Neuronal stem cell (in vitro differentiated cells): Measurements from ENCODE around the gene DDX1.

ENCODE experiments used
- DNase-seq: peaks from one replicate; pipeline ENCODE4 v3.0.0-alpha.2; 2013; ENCODE audit warnings: low spot score
- H2AFZ ChIP-seq: one replicate; pipeline ENCODE4 v1.6.1; 2013; ENCODE audit warnings: mild to moderate bottlenecking, low read length, inconsistent platforms
- H2AK5ac ChIP-seq: 2 replicates; pipeline ENCODE4 v1.6.1; 2013; ENCODE audit warnings: low read depth, mild to moderate bottlenecking, inconsistent platforms, low read length, moderate library complexity, mixed read lengths
- H2BK120ac ChIP-seq: 2 replicates; pipeline ENCODE4 v1.6.1; 2013; ENCODE audit warnings: low read depth, mild to moderate bottlenecking, inconsistent platforms, low read length, moderate library complexity, mixed read lengths
- H2BK12ac ChIP-seq: one replicate; pipeline ENCODE4 v1.6.1; 2013; ENCODE audit warnings: low read length, inconsistent platforms
- H2BK15ac ChIP-seq: 2 replicates; pipeline ENCODE4 v1.6.1; 2013; ENCODE audit warnings: mild to moderate bottlenecking, low read length, inconsistent platforms, mixed read lengths
- H2BK5ac ChIP-seq: one replicate; pipeline ENCODE4 v1.6.1; 2013; ENCODE audit warnings: inconsistent platforms, mild to moderate bottlenecking, low read length, moderate library complexity
- H3K14ac ChIP-seq: one replicate; pipeline ENCODE4 v1.6.1; 2013; ENCODE audit warnings: low read length, inconsistent platforms
- H3K18ac ChIP-seq: 2 replicates; pipeline ENCODE4 v1.6.1; 2013; ENCODE audit warnings: low read length, inconsistent platforms
- H3K23ac ChIP-seq: 2 replicates; pipeline ENCODE4 v1.6.1; 2013; ENCODE audit warnings: low read depth, mild to moderate bottlenecking, mixed read lengths, low read length, inconsistent platforms; ENCODE audit not compliant: poor library complexity
- H3K27ac ChIP-seq: replicated peaks from 3 replicates; pipeline ENCODE4 v1.5.1; 2013; ENCODE audit warnings: low read length, inconsistent platforms
- H3K27me3 ChIP-seq, 3 experiments: 2 replicates each; pipeline ENCODE4 v1.6.1; 2013; ENCODE audit warnings: low read length in 3 of 3, mild to moderate bottlenecking in 2 of 3, inconsistent platforms in 1 of 3, low read depth in 1 of 3, mixed read lengths in 1 of 3, moderate library complexity in 1 of 3; ENCODE audit not compliant: control insufficient read depth in 3 of 3, insufficient read depth in 3 of 3
- H3K36me3 ChIP-seq, 2 donors: replicated peaks in 1 of 2; 2 replicates each; pipeline ENCODE4 v1.6.1; 2013; ENCODE audit warnings: low read length in 2 of 2; ENCODE audit not compliant: control insufficient read depth in 2 of 2, insufficient read depth in 2 of 2
- H3K4ac ChIP-seq: 2 replicates; pipeline ENCODE4 v1.6.1; 2013; ENCODE audit warnings: inconsistent platforms, mild to moderate bottlenecking, low read length, moderate library complexity
- H3K4me1 ChIP-seq, 2 donors: 1 replicate in 1 of 2; 2 replicates in 1 of 2; pipeline ENCODE4 v1.6.1; 2013; ENCODE audit warnings: low read length in 2 of 2, low read depth in 1 of 2; ENCODE audit not compliant: control insufficient read depth in 2 of 2, insufficient read depth in 1 of 2
- H3K4me2 ChIP-seq: one replicate; pipeline ENCODE4 v1.6.1; 2013; ENCODE audit warnings: mild to moderate bottlenecking, low read length, inconsistent platforms; ENCODE audit not compliant: insufficient read depth, poor library complexity, severe bottlenecking
- H3K4me3 ChIP-seq, 2 donors: 2 replicates each; pipeline ENCODE4 v1.5.1; 2013; ENCODE audit warnings: low read length in 2 of 2, mild to moderate bottlenecking in 2 of 2, inconsistent platforms in 1 of 2, moderate library complexity in 1 of 2
- H3K79me1 ChIP-seq: one replicate; pipeline ENCODE4 v1.6.1; 2013; ENCODE audit warnings: low read depth, mild to moderate bottlenecking, inconsistent platforms, low read length, moderate library complexity
- H3K9ac ChIP-seq: one replicate; pipeline ENCODE4 v1.6.1; 2013; ENCODE audit warnings: mild to moderate bottlenecking, low read depth, low read length, inconsistent platforms; ENCODE audit not compliant: poor library complexity
- H3K9me3 ChIP-seq, 2 donors: replicated peaks in 1 of 2; 2 replicates each; pipeline versions ENCODE3 to v1.6.1; 2013; ENCODE audit warnings: low read length in 2 of 2, mild to moderate bottlenecking in 2 of 2, inconsistent platforms in 1 of 2, low read depth in 1 of 2, mixed read lengths in 1 of 2, moderate library complexity in 1 of 2; ENCODE audit not compliant: control insufficient read depth in 2 of 2, insufficient read depth in 1 of 2
- H4K8ac ChIP-seq: one replicate; pipeline ENCODE4 v1.6.1; 2013; ENCODE audit warnings: low read depth, mild to moderate bottlenecking, inconsistent platforms, low read length, moderate library complexity
- H4K91ac ChIP-seq: one replicate; pipeline ENCODE4 v1.6.1; 2013; ENCODE audit warnings: low read length, low read depth, mild to moderate bottlenecking, inconsistent platforms; ENCODE audit not compliant: poor library complexity
- WGBS, 2 donors: extraction: QIAGEN DNeasy Blood & Tissue Kit; methylation state at CpG; one replicate each; pipeline ENCODE4 v1.1.7; 2013; ENCODE audit warnings: missing lambda C conversion rate in 2 of 2, mixed read lengths in 1 of 2; ENCODE audit not compliant: insufficient read length in 2 of 2, insufficient replicate concordance in 1 of 2; ENCODE audit errors: extremely low coverage in 2 of 2; 5-methylcytosine and 5-hydroxymethylcytosine counted together

The DDX1 gene

DNA sequence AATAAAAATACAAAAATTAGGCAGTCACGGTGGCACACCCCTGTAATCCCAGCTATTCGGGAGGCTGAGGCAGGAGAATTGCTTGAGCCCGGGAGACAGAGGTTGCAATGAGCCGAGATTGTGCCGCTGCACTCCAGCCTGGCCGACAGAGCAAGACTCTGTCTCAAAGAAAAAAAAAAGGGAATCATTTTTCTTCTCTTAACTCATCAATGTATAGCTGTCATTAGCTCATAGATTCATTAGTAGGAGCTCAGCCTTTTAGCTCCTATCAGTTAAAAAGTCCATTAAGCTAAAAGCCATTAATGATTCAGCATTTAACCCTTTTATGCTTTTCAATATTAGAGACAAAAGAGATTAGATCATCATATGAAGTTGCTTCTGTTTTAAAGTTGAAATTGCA is 24.8 kb upstream of the DDX1 start:
- no peak overlapping the region for H3K23ac ChIP-seq
- H4K91ac ChIP-seq: no peak overlapping the region
- H3K9me3 ChIP-seq: no peaks in the 10 kb centered on the region
- H3K4me2 ChIP-seq: no peak overlapping the region
- no peak for DNase-seq
- no peak overlapping the region for H2BK120ac ChIP-seq
- H3K4me1 ChIP-seq: peaks cover 7 to 26% of the 10 kb centered on the region in 2 donors
- no peak overlapping the region for H3K27ac ChIP-seq
- no peak overlapping the region for H2BK12ac ChIP-seq
- H3K36me3 ChIP-seq: no peaks in the 10 kb centered on the region
- no peak overlapping the region for H3K18ac ChIP-seq
- no peak overlapping the region for H2BK5ac ChIP-seq
- no peak overlapping the region for H3K9ac ChIP-seq
- H3K79me1 ChIP-seq: no peaks in the 10 kb centered on the region
- no peak overlapping the region for H4K8ac ChIP-seq
- no peak overlapping the region for H3K4ac ChIP-seq
- WGBS, 2 donors: no CpG with 5 or more reads among the region's 6 CpGs
- H3K4me3 ChIP-seq: no peak overlapping the region
- no peak overlapping the region for H2AFZ ChIP-seq
- H3K27me3 ChIP-seq: no peaks in the 10 kb centered on the region
- no peak overlapping the region for H3K14ac ChIP-seq
- no peak overlapping the region for H2AK5ac ChIP-seq
- H2BK15ac ChIP-seq: no peak overlapping the region

DNA sequence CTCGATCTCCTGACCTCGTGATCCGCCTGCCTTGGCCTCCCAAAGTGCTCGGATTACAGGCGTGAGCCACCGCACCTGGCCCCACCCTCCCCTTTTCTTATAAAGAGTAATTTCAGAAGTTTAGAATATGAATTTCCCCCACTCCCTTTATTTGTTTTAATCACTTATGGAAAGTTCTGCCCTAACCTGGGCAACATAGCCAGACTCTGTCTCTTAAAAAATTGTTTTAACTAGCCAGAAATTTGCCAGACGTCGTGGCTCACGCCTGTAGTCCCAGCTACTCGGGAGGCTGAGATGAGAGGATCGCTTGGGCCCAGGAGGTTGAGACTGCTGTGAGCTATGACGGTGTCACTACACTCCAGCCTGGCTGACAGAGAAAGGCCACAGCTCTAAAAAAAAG is 22.8 kb upstream of the DDX1 start:
- no CpG with 5 or more reads among the region's 12 CpGs for WGBS, 2 donors
- H2AFZ ChIP-seq: no peak overlapping the region
- DNase-seq: no peak

DNA sequence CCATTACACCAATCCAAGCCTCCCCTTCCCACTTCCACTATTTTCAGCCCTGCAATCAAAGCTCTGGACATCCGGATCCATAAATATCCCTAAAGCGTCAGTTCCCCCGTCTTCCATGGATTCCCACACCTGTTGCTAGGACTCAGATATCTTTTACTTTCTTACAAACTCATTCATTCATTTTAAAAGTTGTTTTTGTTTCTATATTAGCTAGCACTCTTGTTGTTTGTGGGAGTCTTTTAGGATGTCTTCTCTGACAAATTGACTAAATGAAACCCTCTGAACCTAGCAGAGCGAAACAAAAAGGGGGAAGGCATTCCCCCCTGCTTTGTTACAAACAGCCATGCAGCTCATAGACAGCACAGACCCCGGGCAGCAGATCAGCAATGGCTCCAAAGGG is 21.6 kb upstream of the DDX1 start:
- Histone ChIP-seq H3K79me1 (no peaks in the 10 kb centered on the region), H2BK120ac (no peak overlapping the region), H2AFZ (peak overlapping the region; percentile 82), H2BK12ac (no peak overlapping the region), H2BK15ac (no peak overlapping the region), H3K27ac (peak overlapping the region; percentile 64), H2AK5ac (no peak overlapping the region), H3K18ac (no peak overlapping the region), H3K27me3 (no peaks in the 10 kb centered on the region), H3K4me3 (no peak overlapping the region), H3K4me1 (peaks cover 4 to 13% of the 10 kb centered on the region in 2 donors), H4K8ac (no peak overlapping the region), H3K14ac (no peak overlapping the region), H3K4ac (no peak overlapping the region), H3K4me2 (no peak overlapping the region), H2BK5ac (no peak overlapping the region), H4K91ac (no peak overlapping the region), H3K9me3 (no peaks in the 10 kb centered on the region), H3K9ac (no peak overlapping the region), H3K36me3 (no peaks in the 10 kb centered on the region), H3K23ac (no peak overlapping the region)
- DNase-seq: no peak
- WGBS, 2 donors: no CpG with 5 or more reads among the region's 5 CpGs

More for the DNA sequence above, 22.8 kb upstream of the DDX1 start:
- no peak overlapping the region for H4K8ac ChIP-seq
- no peak overlapping the region for H4K91ac ChIP-seq
- no peaks in the 10 kb centered on the region for H3K79me1 ChIP-seq
- no peaks in the 10 kb centered on the region for H3K27me3 ChIP-seq
- H3K18ac ChIP-seq: no peak overlapping the region
- H3K9me3 ChIP-seq: no peaks in the 10 kb centered on the region
- no peak overlapping the region for H2BK5ac ChIP-seq
- H3K14ac ChIP-seq: no peak overlapping the region
- H2AK5ac ChIP-seq: no peak overlapping the region
- no peak overlapping the region for H2BK15ac ChIP-seq
- no peak overlapping the region for H3K4me2 ChIP-seq
- no peak overlapping the region for H3K9ac ChIP-seq
- no peak overlapping the region for H2BK12ac ChIP-seq
- H3K36me3 ChIP-seq: no peaks in the 10 kb centered on the region
- no peak overlapping the region for H3K27ac ChIP-seq
- H3K4me3 ChIP-seq: no peak overlapping the region
- peaks cover 4 to 13% of the 10 kb centered on the region in 2 donors for H3K4me1 ChIP-seq
- H3K23ac ChIP-seq: no peak overlapping the region
- H2BK120ac ChIP-seq: no peak overlapping the region
- no peak overlapping the region for H3K4ac ChIP-seq

DNA sequence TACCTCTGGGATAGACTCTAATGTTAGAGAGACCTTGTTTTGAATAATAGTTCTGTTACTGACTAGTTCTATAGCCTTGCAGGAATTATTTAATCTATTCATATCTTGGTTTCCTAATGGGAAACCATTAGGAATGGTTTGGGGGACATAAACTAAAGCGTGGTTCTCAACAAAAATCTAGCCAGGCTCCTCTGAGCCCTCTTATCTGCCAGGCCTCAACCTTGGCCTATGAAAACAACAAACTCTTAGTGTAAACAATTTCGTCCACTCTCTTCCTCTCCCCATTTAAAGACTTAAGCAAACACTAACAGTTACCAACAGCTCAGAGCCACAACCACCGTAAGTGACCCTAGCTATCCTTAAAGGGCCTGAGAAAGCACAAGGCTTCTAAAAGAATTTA is 19.9 kb upstream of the DDX1 start:
- Histone ChIP-seq H3K4me1 (peaks cover 4 to 13% of the 10 kb centered on the region in 2 donors), H2BK15ac (no peak overlapping the region), H4K91ac (no peak overlapping the region), H2BK120ac (no peak overlapping the region), H3K27me3 (no peaks in the 10 kb centered on the region), H3K36me3 (no peaks in the 10 kb centered on the region), H2BK12ac (no peak overlapping the region), H3K14ac (no peak overlapping the region), H3K23ac (no peak overlapping the region), H3K4me2 (no peak overlapping the region), H2AK5ac (no peak overlapping the region), H3K4ac (no peak overlapping the region), H3K9me3 (no peaks in the 10 kb centered on the region), H2AFZ (no peak overlapping the region), H3K27ac (no peak overlapping the region), H2BK5ac (no peak overlapping the region), H4K8ac (no peak overlapping the region), H3K79me1 (no peaks in the 10 kb centered on the region), H3K4me3 (no peak overlapping the region), H3K18ac (no peak overlapping the region), H3K9ac (no peak overlapping the region)
- WGBS, 2 donors: no CpG with 5 or more reads among the region's 3 CpGs
- DNase-seq: no peak
